Osteoblast (primary cell): Measurements from ENCODE around the gene CREB1. TPM values are rescaled to one million over a fixed set of nuclear protein-coding genes. Genes with fewer than 3 reads are reported as not detected.

Experiments used
- DNase-seq: peaks from one replicate; pipeline ENCODE4 v3.0.0; 2011; ENCODE audit warnings: low spot score, mixed read lengths; ENCODE audit not compliant: insufficient read length; ENCODE audit errors: missing footprints
- H2AFZ ChIP-seq: 2 replicates; pipeline ENCODE4 v1.6.0; 2011; ENCODE audit warnings: mild to moderate bottlenecking, low read length
- H3K27ac ChIP-seq: 2 replicates; pipeline ENCODE4 v1.5.1; 2011; ENCODE audit warnings: mild to moderate bottlenecking, low read depth, low read length, moderate library complexity
- H3K27me3 ChIP-seq: 2 replicates; pipeline ENCODE4 v1.6.0; 2012; ENCODE audit warnings: mild to moderate bottlenecking, control low read depth, inconsistent platforms, low read length, moderate library complexity; ENCODE audit not compliant: insufficient read depth
- H3K36me3 ChIP-seq: 2 replicates; pipeline ENCODE4 v1.5.1; 2011; ENCODE audit warnings: mild to moderate bottlenecking, low read length, control low read depth, moderate library complexity; ENCODE audit not compliant: insufficient read depth
- H3K4me1 ChIP-seq: 2 replicates; pipeline ENCODE4 v1.5.1; 2011; ENCODE audit warnings: mild to moderate bottlenecking, low read length, control low read depth, moderate library complexity; ENCODE audit not compliant: insufficient read depth
- H3K4me2 ChIP-seq: 2 replicates; pipeline ENCODE4 v1.6.0; 2011; ENCODE audit warnings: mild to moderate bottlenecking, low read length; ENCODE audit not compliant: insufficient read depth
- H3K4me3 ChIP-seq: fragments of 200-600 bp; sonication (generic); 3 replicates; pipeline ENCODE4 v1.5.1; 2012; ENCODE audit warnings: mild to moderate bottlenecking, low read length, inconsistent platforms; ENCODE audit not compliant: insufficient read depth
- H3K79me2 ChIP-seq: 2 replicates; pipeline ENCODE4 v1.6.0; 2012; ENCODE audit warnings: mild to moderate bottlenecking, low read length, control low read depth, inconsistent platforms; ENCODE audit not compliant: insufficient read depth
- H3K9me3 ChIP-seq: 2 replicates; pipeline ENCODE4 v1.5.1; 2011; ENCODE audit warnings: low read depth, low read length, control low read depth
- H4K20me1 ChIP-seq: 2 replicates; pipeline ENCODE4 v1.6.0; 2012; ENCODE audit warnings: mild to moderate bottlenecking, low read length, control low read depth; ENCODE audit not compliant: insufficient read depth
- CTCF ChIP-seq: IDR thresholded peaks from 2 replicates; pipeline ENCODE4 v1.5.1; 2011; ENCODE audit warnings: mild to moderate bottlenecking, low read depth, low read length, moderate library complexity; ENCODE audit errors: extremely low read depth
- total RNA-seq: library from RNA; depleted of rRNA; stranded (reverse); fragments of >200 nt; gene quantifications from 2 replicates; pipeline ENCODE4 v1.2.3, GENCODE V29; 2012

CREB1 gene
- total RNA-seq, 1 donor: 38.4 TPM

GRCh38 chr2:207587305-207587704 lies 57.5 kb downstream of the CREB1 start:
- no peak for DNase-seq
- H3K36me3 ChIP-seq: peaks cover 41% of the 10 kb centered on the region
- H3K4me3 ChIP-seq: no peak overlapping the region
- no peak overlapping the region for H3K27ac ChIP-seq
- H4K20me1 ChIP-seq: no peaks in the 10 kb centered on the region
- H3K27me3 ChIP-seq: no peaks in the 10 kb centered on the region
- H3K9me3 ChIP-seq: peaks cover 2% of the 10 kb centered on the region
- no peak overlapping the region for H2AFZ ChIP-seq
- peaks cover 8% of the 10 kb centered on the region for H3K79me2 ChIP-seq
- no peak for TF ChIP-seq CTCF
- no peak overlapping the region for H3K4me2 ChIP-seq
- H3K4me1 ChIP-seq: no peaks in the 10 kb centered on the region

- H3K27ac ChIP-seq: no peak overlapping the region
- no peak overlapping the region for H2AFZ ChIP-seq
- no peaks in the 10 kb centered on the region for H4K20me1 ChIP-seq
- H3K36me3 ChIP-seq: peaks cover 43% of the 10 kb centered on the region
- H3K4me2 ChIP-seq: no peak overlapping the region
- DNase-seq: no peak
- no peaks in the 10 kb centered on the region for H3K4me1 ChIP-seq
- H3K9me3 ChIP-seq: peaks cover 2% of the 10 kb centered on the region
- no peak for TF ChIP-seq CTCF
- H3K79me2 ChIP-seq: peaks cover 8% of the 10 kb centered on the region
- no peaks in the 10 kb centered on the region for H3K27me3 ChIP-seq
- H3K4me3 ChIP-seq: no peak overlapping the region
Observed at GRCh38 chr2:207589143-207589542, 59.4 kb downstream of the CREB1 start.

GRCh38 chr2:207593277-207593676 lies 63.5 kb downstream of the CREB1 start:
- H3K27ac ChIP-seq: no peak overlapping the region
- peaks cover 40% of the 10 kb centered on the region for H3K36me3 ChIP-seq
- no peak overlapping the region for H3K4me3 ChIP-seq
- no peak for DNase-seq
- peaks cover 2% of the 10 kb centered on the region for H3K9me3 ChIP-seq
- no peaks in the 10 kb centered on the region for H3K27me3 ChIP-seq
- H3K79me2 ChIP-seq: peaks cover 8% of the 10 kb centered on the region
- H4K20me1 ChIP-seq: no peaks in the 10 kb centered on the region
- no peak for TF ChIP-seq CTCF
- H3K4me2 ChIP-seq: no peak overlapping the region
- H3K4me1 ChIP-seq: no peaks in the 10 kb centered on the region
- H2AFZ ChIP-seq: no peak overlapping the region

GRCh38 chr2:207594264-207594663 lies 64.5 kb downstream of the CREB1 start:
- Histone ChIP-seq H3K4me2 (no peak overlapping the region), H3K27ac (no peak overlapping the region), H3K4me3 (no peak overlapping the region), H3K79me2 (peaks cover 8% of the 10 kb centered on the region), H3K27me3 (no peaks in the 10 kb centered on the region), H3K9me3 (peaks cover 2% of the 10 kb centered on the region), H3K4me1 (no peaks in the 10 kb centered on the region), H2AFZ (no peak overlapping the region), H3K36me3 (peaks cover 46% of the 10 kb centered on the region), H4K20me1 (no peaks in the 10 kb centered on the region)
- no peak for DNase-seq
- no peak for TF ChIP-seq CTCF
